RCC 7860 (cell line): Measurements from ENCODE around the gene A4GNT.
A peak's percentile ranks its signal among the peaks of the same experiment; 100 is the strongest.
"Not testable (repeated sequence)": the region's sequence is repeated elsewhere in the genome, so short reads cannot be mapped to it uniquely, and the experiment has no call there.

Experiments used
- DNase-seq: peaks from one replicate; pipeline ENCODE4 v3.0.0-alpha.2; 2015; ENCODE audit warnings: low spot score
- FAIRE-seq: peaks from 2 replicates; lab custom pipeline; 2012; peaks lifted over from hg19 to GRCh38; lab: Jason Lieb, UNC

The A4GNT gene

DNA sequence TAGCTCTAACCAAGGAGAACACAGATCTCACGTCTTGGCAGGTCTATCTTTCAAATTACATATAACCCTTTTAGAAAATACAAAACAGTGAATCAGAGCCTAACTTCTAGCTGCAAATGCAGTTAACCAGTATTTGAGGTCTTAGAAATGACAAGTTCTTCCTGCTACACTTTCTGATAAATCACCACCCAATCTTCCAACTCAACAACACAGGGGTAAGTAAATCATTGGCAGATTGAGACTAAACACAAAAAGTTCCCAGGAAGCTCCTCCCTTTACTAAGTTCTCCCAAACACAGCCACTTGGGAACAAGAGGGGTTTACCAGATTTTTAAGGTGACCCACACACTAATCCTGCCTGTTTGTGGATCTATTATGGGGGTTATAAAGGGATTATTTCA is at the start of gene A4GNT:
Gene A4GNT (minus strand): TSS at position 152 of the 400 bp plus-strand sequence. CDS start 1,134 bp downstream, outside the sequence.
- no peak for DNase-seq
- no peak for FAIRE-seq

DNA sequence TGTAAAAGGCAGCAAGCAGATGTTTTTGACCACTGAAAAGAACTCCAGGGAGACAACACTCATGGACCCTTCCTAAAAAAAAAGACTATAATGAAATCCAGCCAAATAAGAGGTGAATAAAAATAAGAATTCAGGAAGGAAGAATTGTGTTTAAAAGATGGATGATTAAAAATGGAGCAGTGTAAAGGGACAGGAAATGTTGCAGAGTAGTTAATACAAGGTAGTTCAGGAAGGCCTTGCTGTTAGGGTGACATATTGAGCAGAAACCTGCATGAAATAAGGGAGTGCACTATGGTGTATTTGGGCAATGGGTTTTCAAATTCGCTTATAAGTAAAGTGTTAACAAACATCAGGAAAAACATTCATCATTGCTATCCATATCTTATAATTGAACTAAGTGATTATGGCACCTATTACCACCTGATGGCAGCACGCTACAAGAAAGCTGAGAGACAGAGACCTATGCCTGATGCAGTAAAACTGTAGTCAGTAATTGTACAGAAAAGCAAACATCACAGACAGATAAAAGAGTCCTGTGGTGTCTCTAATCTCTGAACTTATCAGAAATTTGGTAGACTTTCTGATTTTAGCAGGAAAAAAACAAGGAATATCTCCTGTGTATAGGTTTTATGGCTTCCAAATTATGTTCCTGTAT is 48.3 kb upstream of the A4GNT start:
- FAIRE-seq (peak; percentile 69), DNase-seq (peak; percentile 45)

DNA sequence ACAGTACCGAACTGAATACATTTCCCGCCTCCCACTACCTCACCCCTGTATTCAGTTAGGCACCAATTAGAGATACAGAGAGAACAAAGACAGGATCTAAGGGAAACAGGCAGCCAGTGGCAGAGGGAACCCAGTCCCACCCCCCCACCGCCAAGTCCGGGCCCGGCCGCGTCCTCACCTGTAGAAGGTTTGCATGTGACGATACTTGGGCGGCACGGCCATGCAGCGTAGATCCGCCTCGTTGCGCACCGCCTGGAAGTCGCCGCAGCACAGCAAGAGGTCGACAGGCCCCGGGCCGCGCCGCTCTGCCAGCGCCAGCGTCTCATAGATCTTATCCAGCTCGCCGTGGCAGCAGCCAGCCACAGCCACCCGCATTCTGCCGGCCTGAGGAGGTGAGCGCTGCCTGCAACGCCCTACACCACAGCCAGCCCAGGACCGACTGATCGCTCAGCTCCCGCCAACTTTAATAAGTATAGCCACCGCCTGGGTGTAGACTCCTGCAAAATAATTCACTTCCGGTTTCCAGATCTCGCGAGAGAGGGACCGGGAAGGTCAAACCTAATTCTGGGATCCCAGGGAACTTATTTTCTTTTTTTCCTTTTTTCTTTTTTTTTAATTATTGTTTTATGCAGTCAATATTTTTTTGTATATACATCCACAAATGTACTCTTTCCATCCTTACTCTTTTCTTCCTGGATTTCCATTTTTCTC is 42.4 kb upstream of the A4GNT start, which contains the start of gene DBR1:
Gene DBR1 (minus strand): TSS at position 501 of the 711 bp plus-strand sequence. CDS start 126 bp downstream, at position 375.
- DNase-seq (peak; percentile 81), FAIRE-seq (peak; percentile 74)

DNA sequence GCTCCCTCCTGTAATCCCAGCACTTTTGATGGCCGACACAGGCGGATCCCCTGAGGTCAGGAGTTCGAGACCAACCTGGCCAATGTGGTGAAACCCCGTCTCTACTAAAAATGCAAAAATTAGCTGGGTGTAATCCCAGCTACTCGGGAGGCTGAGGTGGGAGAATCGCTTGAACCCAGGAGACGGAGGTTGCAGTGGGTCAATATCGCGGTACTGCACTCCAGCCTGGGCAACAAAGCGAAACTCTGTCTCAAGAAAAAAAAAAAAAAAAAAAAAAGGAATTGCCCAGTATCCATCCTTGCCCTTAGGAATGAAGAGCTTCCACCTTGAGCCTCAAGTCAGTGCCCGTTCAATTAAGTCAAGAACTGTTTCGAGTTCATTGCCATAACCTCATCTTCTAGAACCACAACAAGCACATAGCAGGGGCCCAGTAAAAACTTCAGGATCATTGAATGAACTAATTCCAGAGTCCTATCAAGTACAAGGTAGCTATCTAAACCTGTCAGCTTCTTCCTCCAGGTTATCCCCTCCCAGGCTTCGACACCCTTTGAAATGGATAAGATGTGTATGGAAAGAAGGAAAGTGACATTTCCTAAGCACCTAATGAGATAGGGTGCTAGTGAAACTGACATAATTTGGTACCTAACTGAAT is 41.7 kb upstream of the A4GNT start:
- no peak for DNase-seq
- no peak for FAIRE-seq

DNA sequence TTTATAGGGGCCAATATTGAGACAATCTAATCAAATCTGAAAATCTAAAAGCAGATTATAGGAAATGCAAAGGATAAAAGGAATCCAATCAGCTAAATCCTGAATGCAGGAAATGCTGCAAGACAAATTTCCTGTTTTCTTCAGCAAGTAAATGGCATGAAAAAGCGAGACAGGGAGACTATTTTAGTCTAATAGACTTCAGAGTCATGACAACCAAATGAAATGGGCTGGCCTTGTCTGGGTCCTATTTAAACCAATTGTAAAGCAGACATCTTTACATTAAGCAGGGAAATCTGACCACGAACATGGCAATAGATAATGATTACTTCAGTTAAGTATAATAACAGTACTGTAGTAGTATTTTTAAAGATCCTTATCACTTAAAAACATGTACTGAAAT is 40.4 kb upstream of the A4GNT start:
- FAIRE-seq (no peak), DNase-seq (no peak)

DNA sequence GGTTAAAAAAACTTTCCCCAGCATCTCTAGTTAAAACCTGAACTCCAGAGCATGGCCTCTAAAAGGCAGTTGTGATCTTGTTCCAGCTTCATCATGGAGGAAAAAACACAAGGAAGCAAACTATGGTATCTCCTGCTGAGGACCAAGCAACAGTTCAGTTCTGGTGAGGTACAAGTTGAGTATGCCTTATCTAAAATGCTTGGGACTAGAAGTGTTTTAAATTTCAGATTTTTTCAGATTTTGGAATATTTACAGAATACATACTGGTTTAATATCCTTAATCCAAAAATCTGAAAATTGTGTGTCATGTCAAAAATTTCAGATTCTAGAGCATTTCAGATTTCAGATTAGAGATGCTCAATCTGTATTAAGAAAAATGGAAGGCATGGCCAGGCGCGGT is 32.9 kb upstream of the A4GNT start:
- FAIRE-seq: no peak
- DNase-seq: no peak

- no peak for FAIRE-seq
- no peak for DNase-seq
Measured at GRCh38 chr3:138157743-138158142, 25.6 kb upstream of the A4GNT start.

GRCh38 chr3:138154534-138154933 is 22.3 kb upstream of the A4GNT start:
- no peak for FAIRE-seq
- DNase-seq: no peak

DNA sequence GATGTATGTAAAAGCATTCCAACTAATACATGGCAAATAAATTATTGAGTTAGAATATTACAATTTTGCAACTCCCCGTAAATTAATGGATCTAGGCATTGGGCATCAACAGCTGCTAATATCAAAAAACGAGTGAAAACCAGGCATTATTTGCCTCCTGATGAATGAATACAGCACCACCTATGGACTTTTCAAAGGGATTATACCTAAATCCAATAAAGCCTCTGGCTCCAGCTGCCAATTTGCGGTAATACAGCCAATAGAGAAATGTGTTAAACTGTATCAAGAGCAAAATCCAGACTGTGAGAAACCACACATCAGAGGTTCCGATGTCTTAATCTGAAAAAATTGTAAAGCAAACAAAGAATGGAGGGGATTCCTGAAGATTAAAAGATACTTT is 16.3 kb upstream of the A4GNT start:
- FAIRE-seq (no peak), DNase-seq (no peak)

- DNase-seq, FAIRE-seq: not testable (repeated sequence)
Measured at GRCh38 chr3:138142181-138142580, 10.0 kb upstream of the A4GNT start.

DNA sequence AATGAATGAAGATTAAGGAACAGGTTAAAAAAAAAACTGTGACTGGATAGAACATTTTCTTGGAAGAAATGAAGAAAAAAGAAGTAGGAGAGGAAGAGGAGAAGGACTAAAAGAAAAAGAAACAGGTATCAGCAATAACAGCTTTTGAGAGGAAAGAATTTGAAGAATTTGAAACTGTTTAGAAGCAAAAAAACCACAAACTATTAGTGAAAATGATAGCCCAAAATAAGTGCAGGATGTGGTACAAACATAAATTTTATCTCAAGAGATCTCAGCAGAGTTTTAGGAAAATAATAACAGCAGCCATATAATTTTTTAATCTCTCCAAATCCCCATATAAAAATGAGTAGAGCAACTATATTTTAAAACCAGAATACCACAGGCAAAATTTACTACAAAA is 8.8 kb upstream of the A4GNT start:
- DNase-seq (no peak), FAIRE-seq (no peak)

- no peak for DNase-seq
- FAIRE-seq: no peak
Measured at GRCh38 chr3:138139691-138140090, 7.5 kb upstream of the A4GNT start.

- DNase-seq: no peak
- FAIRE-seq: no peak
Measured at GRCh38 chr3:138137861-138138260, 5.7 kb upstream of the A4GNT start.

- FAIRE-seq (no peak), DNase-seq (no peak)
Measured at GRCh38 chr3:138136201-138136600, 4.0 kb upstream of the A4GNT start.

- FAIRE-seq: no peak
- DNase-seq: no peak
Measured at GRCh38 chr3:138135833-138136194, 3.6 kb upstream of the A4GNT start.

DNA sequence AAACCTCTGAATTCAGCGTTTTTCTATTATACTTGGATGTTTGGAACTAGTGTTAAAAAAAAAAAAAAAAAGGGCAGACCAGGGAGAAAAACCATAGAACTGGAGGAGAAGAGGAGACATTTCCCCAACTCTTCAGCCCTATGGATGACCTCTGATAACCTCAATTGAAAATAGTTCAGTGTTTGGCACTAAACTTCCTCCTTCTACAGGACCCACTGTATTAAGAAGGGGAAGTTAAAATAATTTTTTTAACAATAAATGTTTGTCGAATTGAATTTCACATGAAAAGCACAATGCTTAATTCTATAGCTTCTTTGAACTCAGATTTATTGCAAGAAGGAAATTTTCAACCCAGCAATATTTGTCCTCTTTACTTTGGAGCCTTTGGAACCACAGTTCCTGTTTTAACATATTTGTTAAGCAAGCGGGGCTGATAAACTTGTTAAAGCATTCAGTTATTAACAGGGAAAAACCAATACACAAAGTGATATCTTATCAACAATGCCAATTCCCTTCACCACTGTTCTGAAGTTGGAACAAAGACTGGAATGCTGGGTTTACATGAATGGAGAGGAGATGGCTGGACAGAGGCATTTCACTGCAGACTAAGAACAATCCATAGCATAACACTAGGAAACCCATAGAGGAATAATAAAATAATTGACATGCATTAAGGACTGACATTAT is 3.1 kb upstream of the A4GNT start:
- DNase-seq: no peak
- FAIRE-seq: no peak

GRCh38 chr3:138127636-138128365 is 4.4 kb downstream of the A4GNT start:
- DNase-seq (no peak), FAIRE-seq (no peak)

GRCh38 chr3:138125548-138126221 is 6.5 kb downstream of the A4GNT start:
- DNase-seq (no peak), FAIRE-seq (no peak)

- FAIRE-seq: no peak
- DNase-seq: no peak
Measured at GRCh38 chr3:138124706-138125355, 7.4 kb downstream of the A4GNT start.

- FAIRE-seq: no peak
- DNase-seq: no peak
Measured at GRCh38 chr3:138124188-138124587, 8.0 kb downstream of the A4GNT start.
